ENCODE results near the gene METTL3.

GRCh38 chr14:21535545-21536417 is 24.6 kb upstream of the METTL3 start:
- TF ChIP-seq RFX5 (IDR thresholded peaks at IDR 0.05; ENCODE audit: borderline replicate concordance, low read depth, low read length): no peak
- no peak for TF ChIP-seq CTCF (IDR thresholded peaks at IDR 0.05; ENCODE audit: control extremely low read depth in 1 of 3, insufficient read depth in 1 of 3, low read depth in 1 of 3, low read length in 3 of 3)
- no peak for TF ChIP-seq SP1 (IDR thresholded peaks at IDR 0.05; ENCODE audit: low read depth, low read length)
- TF ChIP-seq TEAD4 (IDR thresholded peaks at IDR 0.05; ENCODE audit: low read depth, low read length): no peak
- no peak for TF ChIP-seq EP300 (IDR thresholded peaks at IDR 0.05; ENCODE audit: borderline replicate concordance in 1 of 2, low read depth in 2 of 2, low read length in 2 of 2)
- no peak for TF ChIP-seq TCF12 (IDR thresholded peaks at IDR 0.05; ENCODE audit: low read depth, low read length)
- no peak; the same call in 1 of the 2 replicates for TF ChIP-seq POLR2AphosphoS5 (IDR thresholded peaks at IDR 0.05; ENCODE audit: low read depth, low read length)
